Liver (tissue), 9 donors: ENCODE data around the gene NFATC1. TPM values are rescaled to one million over a fixed set of nuclear protein-coding genes. Genes with fewer than 3 reads are reported as not detected.

Experiments used
- DNase-seq: peaks from one replicate; pipeline ENCODE4 v3.0.0-alpha.2; 2017; ENCODE audit warnings: low spot score
- H3K27ac ChIP-seq, 2 donors: one replicate each; pipeline ENCODE4 v1.7.0; 2013; ENCODE audit warnings: inconsistent platforms in 2 of 2, low read length in 2 of 2, control low read depth in 1 of 2, low read depth in 1 of 2, mild to moderate bottlenecking in 1 of 2
- H3K27me3 ChIP-seq, 4 donors: one replicate each; pipeline versions ENCODE4 v1.6.1 to v1.7.0; 2013; ENCODE audit warnings: low read length in 3 of 4, inconsistent platforms in 1 of 4, mild to moderate bottlenecking in 1 of 4, moderate library complexity in 1 of 4; ENCODE audit not compliant: control insufficient read depth in 4 of 4, insufficient read depth in 4 of 4
- H3K36me3 ChIP-seq, 4 donors: one replicate each; pipeline versions ENCODE4 v1.6.1 to v1.7.0; 2013; ENCODE audit warnings: low read length in 3 of 4, mild to moderate bottlenecking in 3 of 4, low read depth in 1 of 4, moderate library complexity in 1 of 4; ENCODE audit not compliant: control insufficient read depth in 4 of 4, insufficient read depth in 3 of 4
- H3K4me1 ChIP-seq, 4 donors: one replicate each; pipeline versions ENCODE4 v1.6.1 to v1.7.0; 2013; ENCODE audit warnings: low read length in 3 of 4, mild to moderate bottlenecking in 3 of 4, moderate library complexity in 1 of 4; ENCODE audit not compliant: control insufficient read depth in 4 of 4, insufficient read depth in 4 of 4
- H3K4me3 ChIP-seq, 3 donors: one replicate each; pipeline versions ENCODE4 v1.6.1 to v1.7.0; 2013; ENCODE audit warnings: low read length in 3 of 3, control low read depth in 1 of 3, low read depth in 1 of 3, mild to moderate bottlenecking in 1 of 3
- H3K9ac ChIP-seq, 2 donors: one replicate each; pipeline ENCODE4 v1.7.0; 2013; ENCODE audit warnings: low read length in 2 of 2, mild to moderate bottlenecking in 2 of 2, moderate library complexity in 2 of 2, control low read depth in 1 of 2, low read depth in 1 of 2
- H3K9me3 ChIP-seq, 4 donors: one replicate each; pipeline versions ENCODE4 v1.6.1 to v1.7.0; 2013; ENCODE audit warnings: low read length in 3 of 4; ENCODE audit not compliant: control insufficient read depth in 4 of 4
- EGR1 ChIP-seq, 2 donors: IDR thresholded peaks; 2 replicates each; pipeline ENCODE4 v1.6.1; 2016 to 2018; ENCODE audit warnings: antibody characterized with exemption in 2 of 2, low read depth in 2 of 2
- FOXA1 ChIP-seq: IDR thresholded peaks from 2 replicates; pipeline ENCODE4 v1.6.1; 2016; ENCODE audit warnings: antibody characterized with exemption
- FOXA2 ChIP-seq: IDR thresholded peaks from 2 replicates; pipeline ENCODE4 v1.6.1; 2016; ENCODE audit warnings: antibody characterized with exemption
- GABPA ChIP-seq, 2 donors: IDR thresholded peaks in 1 of 2; conservative IDR thresholded peaks in 1 of 2; 2 replicates each; pipeline ENCODE4 v1.6.1; 2016; ENCODE audit warnings: antibody characterized with exemption in 2 of 2, mild to moderate bottlenecking in 1 of 2, moderate library complexity in 1 of 2
- HNF4A ChIP-seq, 2 donors: conservative IDR thresholded peaks; 2 replicates each; pipeline ENCODE4 v1.6.1; 2016; ENCODE audit warnings: antibody characterized with exemption in 2 of 2, mild to moderate bottlenecking in 2 of 2
- HNF4G ChIP-seq: IDR thresholded peaks from 2 replicates; pipeline ENCODE4 v1.6.1; 2016; ENCODE audit warnings: antibody characterized with exemption
- JUND ChIP-seq, 2 donors: IDR thresholded peaks; 2 replicates each; pipeline ENCODE4 v1.6.1; 2016; ENCODE audit warnings: antibody characterized with exemption in 2 of 2
- NR2F2 ChIP-seq: IDR thresholded peaks from 2 replicates; pipeline ENCODE4 v1.6.1; 2016; ENCODE audit warnings: antibody characterized with exemption
- RAD21 ChIP-seq, 2 donors: IDR thresholded peaks; 2 replicates each; pipeline ENCODE4 v1.6.1; 2016; ENCODE audit warnings: antibody characterized with exemption in 2 of 2, mild to moderate bottlenecking in 2 of 2
- RXRA ChIP-seq, 2 donors: IDR thresholded peaks; 2 replicates each; pipeline ENCODE4 v1.6.1; 2017 to 2018; ENCODE audit warnings: antibody characterized with exemption in 2 of 2, mild to moderate bottlenecking in 1 of 2
- SP1 ChIP-seq: IDR thresholded peaks from 2 replicates; pipeline ENCODE4 v1.6.1; 2018; ENCODE audit warnings: antibody characterized with exemption, mild to moderate bottlenecking
- TAF1 ChIP-seq: conservative IDR thresholded peaks from 2 replicates; pipeline ENCODE4 v1.6.1; 2016; ENCODE audit warnings: antibody characterized with exemption, mild to moderate bottlenecking
- YY1 ChIP-seq: IDR thresholded peaks from 2 replicates; pipeline ENCODE4 v1.6.1; 2016; ENCODE audit warnings: antibody characterized with exemption, mild to moderate bottlenecking
- WGBS: extraction: QIAGEN DNeasy Blood & Tissue Kit; methylation state at CpG from one replicate; pipeline ENCODE4 v1.1.7; 2013; 5-methylcytosine and 5-hydroxymethylcytosine counted together
- polyA plus RNA-seq, 2 donors: library from polyadenylated mRNA; stranded (reverse) in 1 of 2; unstranded in 1 of 2; fragments of 200-250 nt in 1 of 2; fragments of >200 nt in 1 of 2; fragmentation: Nextera tagmentation in 1 of 2; extraction: Ambion mirVana in 1 of 2; gene quantifications; one replicate each; pipeline versions ENCODE4 v1.2.1 to v1.2.3, GENCODE V29; 2013 to 2015
- total RNA-seq, 2 donors: library from RNA; depleted of rRNA; stranded (reverse); fragments of >200 nt; gene quantifications; one replicate each; pipeline ENCODE4 v1.2.3, GENCODE V29; 2014
- TF ChIP-seq, protein P1 (sequence below): IDR thresholded peaks from 2 replicates; pipeline ENCODE4 v1.6.1; 2016; ENCODE audit warnings: antibody characterized with exemption, mild to moderate bottlenecking
- TF ChIP-seq, protein P2 (sequence below): IDR thresholded peaks from 2 replicates; pipeline ENCODE4 v1.6.1; 2016; ENCODE audit warnings: antibody characterized with exemption
- TF ChIP-seq, protein P3 (sequence below): IDR thresholded peaks from 2 replicates; pipeline ENCODE4 v1.6.1; 2016; ENCODE audit warnings: antibody characterized with exemption
- TF ChIP-seq, protein P4 (sequence below): IDR thresholded peaks from 2 replicates; pipeline ENCODE4 v1.6.1; 2016; ENCODE audit warnings: antibody characterized with exemption
- donor health status: healthy.
- donor health status: healthy.
- donor health status: healthy.
- donor health status: healthy.
- donor health status: healthy.

The NFATC1 gene
- total and polyA plus RNA-seq, 4 donors: 0.57 to 2.2 (median 1.3) TPM

DNA sequence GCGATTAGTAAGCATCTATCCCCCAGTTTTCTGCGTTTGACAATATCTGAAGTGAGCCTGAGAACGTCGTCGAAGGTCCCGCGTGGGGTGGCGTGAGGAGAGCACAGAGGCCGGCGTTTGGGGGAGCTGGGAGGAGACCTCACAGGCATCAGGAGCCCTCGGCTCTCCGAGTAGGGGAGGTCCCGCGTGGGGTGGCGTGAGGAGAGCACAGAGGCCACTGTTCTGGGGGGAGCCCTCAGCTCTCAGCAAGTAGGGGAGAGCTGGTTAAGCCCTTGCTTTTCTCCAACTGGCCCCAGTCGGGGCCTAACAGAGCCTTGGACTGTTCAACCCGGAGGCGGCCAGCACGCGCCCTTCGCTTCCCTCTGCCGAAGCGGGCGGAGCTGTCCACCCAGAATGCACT, 134.3 kb downstream of the NFATC1 start:
- 93% methylated on average over 24 of the region's 24 CpGs for WGBS
- H3K9ac ChIP-seq: no peak overlapping the region
- TF ChIP-seq JUND (IDR thresholded peaks at IDR 0.05) (no peak), NR2F2 (no peak), TAF1 (no peak), RXRA (IDR thresholded peaks at IDR 0.05) (no peak), GABPA (IDR thresholded peaks at IDR 0.05 in 1 of 2, conservative IDR thresholded peaks at IDR 0.05 in 1 of 2) (no peak), EGR1 (IDR thresholded peaks at IDR 0.05; ENCODE audit: low read depth in 2 of 2) (no peak), HNF4A (conservative IDR thresholded peaks at IDR 0.05) (no peak), SP1 (no peak), YY1 (no peak), RAD21 (IDR thresholded peaks at IDR 0.05) (no peak), FOXA1 (no peak), FOXA2 (no peak), HNF4G (no peak)
- TF ChIP-seq, protein P1, sequence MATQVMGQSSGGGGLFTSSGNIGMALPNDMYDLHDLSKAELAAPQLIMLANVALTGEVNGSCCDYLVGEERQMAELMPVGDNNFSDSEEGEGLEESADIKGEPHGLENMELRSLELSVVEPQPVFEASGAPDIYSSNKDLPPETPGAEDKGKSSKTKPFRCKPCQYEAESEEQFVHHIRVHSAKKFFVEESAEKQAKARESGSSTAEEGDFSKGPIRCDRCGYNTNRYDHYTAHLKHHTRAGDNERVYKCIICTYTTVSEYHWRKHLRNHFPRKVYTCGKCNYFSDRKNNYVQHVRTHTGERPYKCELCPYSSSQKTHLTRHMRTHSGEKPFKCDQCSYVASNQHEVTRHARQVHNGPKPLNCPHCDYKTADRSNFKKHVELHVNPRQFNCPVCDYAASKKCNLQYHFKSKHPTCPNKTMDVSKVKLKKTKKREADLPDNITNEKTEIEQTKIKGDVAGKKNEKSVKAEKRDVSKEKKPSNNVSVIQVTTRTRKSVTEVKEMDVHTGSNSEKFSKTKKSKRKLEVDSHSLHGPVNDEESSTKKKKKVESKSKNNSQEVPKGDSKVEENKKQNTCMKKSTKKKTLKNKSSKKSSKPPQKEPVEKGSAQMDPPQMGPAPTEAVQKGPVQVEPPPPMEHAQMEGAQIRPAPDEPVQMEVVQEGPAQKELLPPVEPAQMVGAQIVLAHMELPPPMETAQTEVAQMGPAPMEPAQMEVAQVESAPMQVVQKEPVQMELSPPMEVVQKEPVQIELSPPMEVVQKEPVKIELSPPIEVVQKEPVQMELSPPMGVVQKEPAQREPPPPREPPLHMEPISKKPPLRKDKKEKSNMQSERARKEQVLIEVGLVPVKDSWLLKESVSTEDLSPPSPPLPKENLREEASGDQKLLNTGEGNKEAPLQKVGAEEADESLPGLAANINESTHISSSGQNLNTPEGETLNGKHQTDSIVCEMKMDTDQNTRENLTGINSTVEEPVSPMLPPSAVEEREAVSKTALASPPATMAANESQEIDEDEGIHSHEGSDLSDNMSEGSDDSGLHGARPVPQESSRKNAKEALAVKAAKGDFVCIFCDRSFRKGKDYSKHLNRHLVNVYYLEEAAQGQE: no peak
- TF ChIP-seq, protein P2, sequence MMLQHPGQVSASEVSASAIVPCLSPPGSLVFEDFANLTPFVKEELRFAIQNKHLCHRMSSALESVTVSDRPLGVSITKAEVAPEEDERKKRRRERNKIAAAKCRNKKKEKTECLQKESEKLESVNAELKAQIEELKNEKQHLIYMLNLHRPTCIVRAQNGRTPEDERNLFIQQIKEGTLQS: no peak
- TF ChIP-seq, protein P3, sequence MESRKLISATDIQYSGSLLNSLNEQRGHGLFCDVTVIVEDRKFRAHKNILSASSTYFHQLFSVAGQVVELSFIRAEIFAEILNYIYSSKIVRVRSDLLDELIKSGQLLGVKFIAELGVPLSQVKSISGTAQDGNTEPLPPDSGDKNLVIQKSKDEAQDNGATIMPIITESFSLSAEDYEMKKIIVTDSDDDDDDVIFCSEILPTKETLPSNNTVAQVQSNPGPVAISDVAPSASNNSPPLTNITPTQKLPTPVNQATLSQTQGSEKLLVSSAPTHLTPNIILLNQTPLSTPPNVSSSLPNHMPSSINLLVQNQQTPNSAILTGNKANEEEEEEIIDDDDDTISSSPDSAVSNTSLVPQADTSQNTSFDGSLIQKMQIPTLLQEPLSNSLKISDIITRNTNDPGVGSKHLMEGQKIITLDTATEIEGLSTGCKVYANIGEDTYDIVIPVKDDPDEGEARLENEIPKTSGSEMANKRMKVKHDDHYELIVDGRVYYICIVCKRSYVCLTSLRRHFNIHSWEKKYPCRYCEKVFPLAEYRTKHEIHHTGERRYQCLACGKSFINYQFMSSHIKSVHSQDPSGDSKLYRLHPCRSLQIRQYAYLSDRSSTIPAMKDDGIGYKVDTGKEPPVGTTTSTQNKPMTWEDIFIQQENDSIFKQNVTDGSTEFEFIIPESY: no peak
- TF ChIP-seq, protein P4, sequence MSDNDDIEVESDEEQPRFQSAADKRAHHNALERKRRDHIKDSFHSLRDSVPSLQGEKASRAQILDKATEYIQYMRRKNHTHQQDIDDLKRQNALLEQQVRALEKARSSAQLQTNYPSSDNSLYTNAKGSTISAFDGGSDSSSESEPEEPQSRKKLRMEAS: no peak

DNA sequence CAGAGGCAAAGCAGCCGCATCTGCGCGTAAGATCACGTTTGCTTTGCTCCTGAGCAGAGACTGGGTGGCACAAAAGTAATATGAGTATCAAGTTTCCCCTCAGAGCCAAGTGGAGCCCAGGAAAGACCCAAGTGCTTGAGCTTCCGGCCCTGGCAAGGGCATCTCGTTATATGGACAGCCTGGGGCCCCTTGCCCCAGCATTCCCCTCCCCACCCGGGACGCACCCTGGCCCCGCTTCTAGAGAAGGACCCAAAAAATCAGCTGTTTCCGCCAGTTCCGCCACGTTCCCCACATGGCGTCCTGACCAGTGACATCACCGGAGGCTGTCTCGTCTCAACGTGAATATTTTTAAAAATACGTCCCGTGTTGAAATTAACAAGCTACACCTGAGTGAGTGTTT, 135.1 kb downstream of the NFATC1 start:
- Histone ChIP-seq H3K4me3 (no peak overlapping the region), H3K36me3 (peaks cover 0 to 2% (median 0%) of the 10 kb centered on the region in 4 donors), H3K27me3 (no peaks in the 10 kb centered on the region), H3K9me3 (no peaks in the 10 kb centered on the region), H3K27ac (no peak overlapping the region), H3K4me1 (no peaks in the 10 kb centered on the region), H3K9ac (no peak overlapping the region)
- TF ChIP-seq, protein P4: no peak
- no peak for TF ChIP-seq GABPA (IDR thresholded peaks at IDR 0.05 in 1 of 2, conservative IDR thresholded peaks at IDR 0.05 in 1 of 2)
- TF ChIP-seq FOXA1: no peak
- TF ChIP-seq HNF4A (conservative IDR thresholded peaks at IDR 0.05): no peak
- TF ChIP-seq EGR1 (IDR thresholded peaks at IDR 0.05; ENCODE audit: low read depth in 2 of 2): no peak
- WGBS: 90% methylated on average over 18 of the region's 18 CpGs
- no peak for DNase-seq

More for the DNA sequence above, 134.3 kb downstream of the NFATC1 start:
- Histone ChIP-seq H3K4me3 (no peak overlapping the region), H3K4me1 (no peaks in the 10 kb centered on the region), H3K27ac (no peak overlapping the region), H3K36me3 (peaks cover 0 to 2% (median 0%) of the 10 kb centered on the region in 4 donors), H3K27me3 (no peaks in the 10 kb centered on the region), H3K9me3 (no peaks in the 10 kb centered on the region)
- no peak for DNase-seq
